ENCODE data around the gene FAM221B.

Gene FAM221B

DNA sequence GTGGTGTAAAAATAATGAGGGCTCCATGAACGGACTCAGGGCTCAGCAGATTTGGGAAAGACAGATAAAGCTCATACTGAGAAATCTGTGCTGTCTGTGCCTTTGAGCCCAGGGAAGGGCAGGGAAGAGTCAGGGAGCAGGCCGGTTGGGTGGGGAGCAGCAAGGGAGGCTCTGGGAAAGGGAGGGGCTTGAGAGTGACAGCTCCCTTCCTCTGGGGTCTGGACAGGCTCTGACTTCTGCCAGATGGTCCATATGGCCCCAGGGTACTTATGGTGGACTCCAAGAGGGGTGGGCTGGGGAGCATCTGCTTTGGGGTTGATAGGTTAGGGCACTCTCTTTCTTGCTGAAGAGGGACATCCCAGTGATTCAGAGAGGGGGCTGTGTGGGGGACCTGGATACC is 35.1 kb downstream of the FAM221B start:
- no peak for DNase-seq
- 93% methylated on average over 2 of the region's 2 CpGs for WGBS (ENCODE audit: insufficient coverage)
- Histone ChIP-seq H3K4me1 (ENCODE audit: control extremely low read depth in 1 of 4, control insufficient read depth in 4 of 4, insufficient read depth in 4 of 4, low read length in 3 of 4) (peaks cover 0 to 20% (median 11%) of the 10 kb centered on the region in 4 experiments), H3K4me3 (ENCODE audit: control insufficient read depth in 1 of 7, extremely low read depth in 1 of 7, insufficient read depth in 4 of 7, low read depth in 2 of 7, low read length in 6 of 7) (no peak overlapping the region), H3K27me3 (replicated peaks in 2 of 5; ENCODE audit: control insufficient read depth in 4 of 5, insufficient read depth in 5 of 5, low read length in 4 of 5) (peaks cover 0 to 3% (median 0%) of the 10 kb centered on the region in 5 experiments), H3K27ac (ENCODE audit: insufficient read depth in 1 of 2, low read depth in 1 of 2, low read length in 2 of 2, poor library complexity in 1 of 2, severe bottlenecking in 2 of 2) (no peak overlapping the region), H3K9me3 (ENCODE audit: control extremely low read depth in 1 of 5, control insufficient read depth in 4 of 5, insufficient read depth in 2 of 5, low read depth in 1 of 5, low read length in 4 of 5) (no peaks in the 10 kb centered on the region), H3K36me3 (ENCODE audit: control insufficient read depth in 4 of 4, insufficient read depth in 4 of 4, low read length in 3 of 4) (peaks cover 0 to 7% (median 4%) of the 10 kb centered on the region in 4 experiments)
- ChIA-PET POLR2A (no interaction called here), CTCF (interaction anchor here (0.6 to 2.8 kb wide), 8 partner anchors 10 to 464 kb away, joined by 3 to 27 read pairs (median 4); partner anchors contain the start of genes HINT2 and SPAG8)

DNA sequence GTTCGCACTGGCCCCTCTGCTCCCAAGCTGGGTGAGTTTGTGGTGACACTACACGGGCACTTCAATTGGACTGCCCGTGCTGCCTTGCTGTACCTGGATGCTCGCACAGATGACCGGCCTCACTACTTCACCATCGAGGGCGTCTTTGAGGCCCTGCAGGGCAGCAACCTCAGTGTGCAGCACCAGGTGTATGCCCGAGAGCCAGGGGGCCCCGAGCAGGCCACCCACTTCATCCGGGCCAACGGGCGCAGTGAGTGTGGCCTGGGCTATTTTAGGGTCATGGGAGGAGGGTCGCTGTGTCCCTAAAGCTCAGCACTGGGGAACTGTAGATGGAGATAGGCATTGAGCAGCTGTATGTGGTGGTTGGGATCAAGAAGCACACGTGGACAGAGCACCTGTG is 35.7 kb downstream of the FAM221B start:
- WGBS (ENCODE audit: insufficient coverage) = 98% methylated on average over 12 of the region's 14 CpGs
- H3K9me3 ChIP-seq (ENCODE audit: control extremely low read depth in 1 of 5, control insufficient read depth in 4 of 5, insufficient read depth in 2 of 5, low read depth in 1 of 5, low read length in 4 of 5) = no peaks in the 10 kb centered on the region
- peaks cover 0 to 7% (median 4%) of the 10 kb centered on the region in 4 experiments for H3K36me3 ChIP-seq (ENCODE audit: control insufficient read depth in 4 of 4, insufficient read depth in 4 of 4, low read length in 3 of 4)
- H3K4me3 ChIP-seq (ENCODE audit: control insufficient read depth in 1 of 7, extremely low read depth in 1 of 7, insufficient read depth in 4 of 7, low read depth in 2 of 7, low read length in 6 of 7) = no peak overlapping the region
- no peak for DNase-seq
- POLR2A ChIA-PET = interaction anchor here (0.5 kb wide), 1 partner anchor 531 kb away, joined by 3 read pairs; no protein-coding TSS in a partner anchor
- peaks cover 0 to 3% (median 0%) of the 10 kb centered on the region in 5 experiments for H3K27me3 ChIP-seq (replicated peaks in 2 of 5; ENCODE audit: control insufficient read depth in 4 of 5, insufficient read depth in 5 of 5, low read length in 4 of 5)
- CTCF ChIA-PET = interaction anchor here (0.7 to 2.8 kb wide), 9 partner anchors 10 to 110 kb away, joined by 3 to 27 read pairs (median 4); partner anchors contain the start of genes HINT2 and SPAG8
- peaks cover 0 to 18% (median 10%) of the 10 kb centered on the region in 4 experiments for H3K4me1 ChIP-seq (ENCODE audit: control extremely low read depth in 1 of 4, control insufficient read depth in 4 of 4, insufficient read depth in 4 of 4, low read length in 3 of 4)
- H3K27ac ChIP-seq (ENCODE audit: insufficient read depth in 1 of 2, low read depth in 1 of 2, low read length in 2 of 2, poor library complexity in 1 of 2, severe bottlenecking in 2 of 2) = no peak overlapping the region

DNA sequence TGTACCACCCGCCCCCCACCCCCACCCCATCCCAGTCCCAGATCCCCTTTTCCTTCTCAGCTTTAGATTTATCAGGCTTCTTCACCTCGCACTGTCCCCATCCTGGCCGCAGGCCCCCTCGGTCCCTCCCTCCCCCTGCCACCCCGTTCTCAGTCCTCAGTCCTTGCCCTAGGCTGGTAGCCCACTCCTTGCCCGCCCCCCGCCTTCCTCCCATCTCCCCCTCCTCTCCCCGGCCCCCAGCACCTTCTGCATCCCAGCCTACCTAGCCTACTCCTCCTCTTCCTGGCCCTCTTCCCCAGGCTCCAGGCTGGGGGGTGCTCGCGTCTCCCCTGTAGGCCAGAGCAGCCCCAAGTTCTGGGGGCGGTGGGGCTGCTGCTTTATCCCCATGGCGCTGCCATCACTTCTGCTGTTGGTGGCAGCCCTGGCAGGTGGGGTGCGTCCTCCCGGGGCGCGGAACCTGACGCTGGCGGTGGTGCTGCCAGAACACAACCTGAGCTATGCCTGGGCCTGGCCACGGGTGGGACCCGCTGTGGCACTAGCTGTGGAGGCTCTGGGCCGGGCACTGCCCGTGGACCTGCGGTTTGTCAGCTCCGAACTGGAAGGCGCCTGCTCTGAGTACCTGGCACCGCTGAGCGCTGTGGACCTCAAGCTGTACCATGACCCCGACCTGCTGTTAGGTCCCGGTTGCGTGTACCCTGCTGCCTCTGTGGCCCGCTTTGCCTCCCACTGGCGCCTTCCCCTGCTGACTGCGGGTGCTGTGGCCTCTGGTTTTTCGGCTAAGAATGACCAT is 36.3 kb downstream of the FAM221B start:
- H3K36me3 ChIP-seq (ENCODE audit: control insufficient read depth in 4 of 4, insufficient read depth in 4 of 4, low read length in 3 of 4) = peaks cover 0 to 7% (median 4%) of the 10 kb centered on the region in 4 experiments
- POLR2A ChIA-PET = interaction anchor here (0.5 kb wide), 1 partner anchor 531 kb away, joined by 3 read pairs; no protein-coding TSS in a partner anchor
- no peaks in the 10 kb centered on the region for H3K9me3 ChIP-seq (ENCODE audit: control extremely low read depth in 1 of 5, control insufficient read depth in 4 of 5, insufficient read depth in 2 of 5, low read depth in 1 of 5, low read length in 4 of 5)
- H3K27ac ChIP-seq (ENCODE audit: insufficient read depth in 1 of 2, low read depth in 1 of 2, low read length in 2 of 2, poor library complexity in 1 of 2, severe bottlenecking in 2 of 2) = no peak overlapping the region
- DNase-seq = no peak
- CTCF ChIA-PET = interaction anchor here (0.7 to 2.8 kb wide), 11 partner anchors 9 to 111 kb away, joined by 3 to 28 read pairs (median 4); partner anchors contain the start of genes HINT2 and SPAG8
- WGBS (ENCODE audit: insufficient coverage) = 96% methylated on average over 28 of the region's 34 CpGs
- H3K27me3 ChIP-seq (replicated peaks in 2 of 5; ENCODE audit: control insufficient read depth in 4 of 5, insufficient read depth in 5 of 5, low read length in 4 of 5) = peaks cover 0 to 3% (median 0%) of the 10 kb centered on the region in 5 experiments
- peak overlapping the region in 2 of 7 experiments; percentile 57 to 70 for H3K4me3 ChIP-seq (ENCODE audit: control insufficient read depth in 1 of 7, extremely low read depth in 1 of 7, insufficient read depth in 4 of 7, low read depth in 2 of 7, low read length in 6 of 7)
- H3K4me1 ChIP-seq (ENCODE audit: control extremely low read depth in 1 of 4, control insufficient read depth in 4 of 4, insufficient read depth in 4 of 4, low read length in 3 of 4) = peaks cover 0 to 18% (median 10%) of the 10 kb centered on the region in 4 experiments

DNA sequence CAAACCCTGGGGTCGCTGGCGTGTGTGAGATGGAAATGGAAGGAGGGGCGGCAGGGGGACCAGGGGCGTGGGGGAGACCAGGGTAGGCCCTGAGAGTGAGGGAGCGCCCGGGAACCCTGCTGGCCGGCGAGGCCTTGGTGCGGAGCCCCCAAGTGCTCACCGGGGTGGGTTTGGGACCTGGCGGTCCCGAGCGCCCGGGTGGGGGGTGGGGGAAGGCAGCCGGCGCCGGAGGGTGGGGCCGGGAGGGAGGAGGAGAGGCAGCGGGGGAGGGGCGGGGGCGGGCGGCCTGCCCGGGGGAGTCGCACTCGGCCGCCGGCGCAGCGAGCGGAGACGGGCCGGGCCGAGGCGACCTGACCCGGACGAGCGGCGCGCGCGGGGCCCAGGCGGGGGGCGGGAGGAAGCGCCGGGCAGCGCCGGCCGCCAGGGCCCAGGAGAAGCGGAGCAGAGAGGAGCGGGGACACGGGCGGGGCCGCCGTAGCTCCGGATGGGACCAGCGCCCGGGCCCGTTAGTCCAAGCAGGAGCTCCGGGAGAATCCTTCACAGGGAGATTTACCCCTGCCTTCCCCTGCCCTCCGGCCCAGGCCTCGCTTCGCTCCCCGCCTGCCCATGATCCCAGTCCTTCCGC is 37.1 kb downstream of the FAM221B start, which contains the start of gene NPR2:
TSS of gene NPR2 (plus strand) at position 295 of the 625 bp plus-strand sequence. CDS start 818 bp downstream, outside the sequence.
- CTCF ChIA-PET = interaction anchor here (1.2 to 2.8 kb wide), 6 partner anchors 21 to 91 kb away, joined by 4 to 28 read pairs (median 21); partner anchors contain the start of genes HINT2 and SPAG8
- no peak for DNase-seq
- peak within 1 kb of the TSS in 3 of 7 experiments; percentile 35 to 70 (median 57) for H3K4me3 ChIP-seq (ENCODE audit: control insufficient read depth in 1 of 7, extremely low read depth in 1 of 7, insufficient read depth in 4 of 7, low read depth in 2 of 7, low read length in 6 of 7)

DNA sequence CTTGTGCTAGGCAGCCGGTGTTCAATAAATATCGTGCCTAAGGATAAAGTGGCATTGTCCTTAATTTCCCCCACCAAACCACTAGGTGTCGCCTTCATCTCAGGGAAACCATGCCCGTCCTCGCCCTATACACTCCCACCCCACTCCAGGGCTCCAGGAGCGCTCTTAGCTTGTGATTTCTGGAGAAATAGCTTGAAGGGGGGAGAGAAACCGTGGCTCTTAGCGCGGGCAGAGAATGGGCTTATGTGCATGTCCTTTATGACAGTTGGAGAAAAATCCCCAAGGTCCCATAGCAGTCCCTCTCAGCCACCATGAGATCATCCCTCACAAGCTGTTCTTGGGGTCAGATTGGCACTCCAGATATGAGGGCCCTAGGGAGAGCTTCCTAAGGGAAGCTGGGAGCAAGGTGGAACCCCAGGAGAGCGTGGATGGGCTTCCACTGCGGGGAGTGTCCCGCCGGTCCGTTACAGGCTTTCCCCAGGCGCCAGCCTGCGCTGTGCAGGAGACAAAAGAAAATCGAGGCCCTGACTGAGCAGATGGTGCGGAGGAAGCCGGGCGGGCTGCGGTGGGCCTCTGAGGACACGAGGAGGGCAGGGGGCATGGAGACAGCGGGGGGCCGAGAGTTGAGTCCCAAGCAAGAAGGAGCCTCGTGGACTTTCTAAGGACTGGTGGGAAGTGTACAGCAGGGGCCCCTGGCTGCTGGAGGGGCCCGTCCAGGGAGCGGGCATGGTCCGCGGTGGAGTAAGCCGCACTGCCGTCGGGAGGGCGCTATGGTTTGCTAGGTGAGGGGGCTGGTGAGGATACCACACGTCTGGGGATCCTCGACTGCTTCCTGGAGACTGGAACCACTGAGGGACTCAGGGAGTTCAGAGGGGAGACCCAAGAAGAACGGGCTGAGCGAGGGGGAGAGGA is 37.9 kb downstream of the FAM221B start:
- WGBS (ENCODE audit: insufficient coverage) = 60% methylated on average over 34 of the region's 37 CpGs
- peaks cover 0 to 3% (median 0%) of the 10 kb centered on the region in 5 experiments for H3K27me3 ChIP-seq (replicated peaks in 2 of 5; ENCODE audit: control insufficient read depth in 4 of 5, insufficient read depth in 5 of 5, low read length in 4 of 5)
- DNase-seq = peak; percentile 68 to 80 (median 72)
- POLR2A ChIA-PET = interaction anchor here (1.2 kb wide), 1 partner anchor 36 kb away, joined by 3 read pairs; no protein-coding TSS in a partner anchor
- no peaks in the 10 kb centered on the region for H3K9me3 ChIP-seq (ENCODE audit: control extremely low read depth in 1 of 5, control insufficient read depth in 4 of 5, insufficient read depth in 2 of 5, low read depth in 1 of 5, low read length in 4 of 5)
- H3K36me3 ChIP-seq (ENCODE audit: control insufficient read depth in 4 of 4, insufficient read depth in 4 of 4, low read length in 3 of 4) = peaks cover 0 to 11% (median 5%) of the 10 kb centered on the region in 4 experiments
- H3K4me1 ChIP-seq (ENCODE audit: control extremely low read depth in 1 of 4, control insufficient read depth in 4 of 4, insufficient read depth in 4 of 4, low read length in 3 of 4) = peaks cover 0 to 18% (median 10%) of the 10 kb centered on the region in 4 experiments
- H3K4me3 ChIP-seq (ENCODE audit: control insufficient read depth in 1 of 7, extremely low read depth in 1 of 7, insufficient read depth in 4 of 7, low read depth in 2 of 7, low read length in 6 of 7) = peak overlapping the region in 1 of 7 experiments; percentile 35
- CTCF ChIA-PET = interaction anchor here (0.5 to 7.4 kb wide), 37 partner anchors 9 to 158 kb away, joined by 3 to 103 read pairs (median 6); partner anchors contain the start of genes HINT2, MSMP, OR13J1 and SPAG8
- H3K27ac ChIP-seq (ENCODE audit: insufficient read depth in 1 of 2, low read depth in 1 of 2, low read length in 2 of 2, poor library complexity in 1 of 2, severe bottlenecking in 2 of 2) = no peak overlapping the region

More for the DNA sequence above, 37.1 kb downstream of the FAM221B start, which contains the start of gene NPR2:
- H3K9me3 ChIP-seq (ENCODE audit: control extremely low read depth in 1 of 5, control insufficient read depth in 4 of 5, insufficient read depth in 2 of 5, low read depth in 1 of 5, low read length in 4 of 5) = no peaks in the 10 kb centered on the region
- WGBS (ENCODE audit: insufficient coverage) = 13% methylated on average over 41 of the region's 64 CpGs
- POLR2A ChIA-PET = no interaction called here
- H3K36me3 ChIP-seq (ENCODE audit: control insufficient read depth in 4 of 4, insufficient read depth in 4 of 4, low read length in 3 of 4) = peaks cover 0 to 7% (median 4%) of the 10 kb centered on the region in 4 experiments
- H3K27me3 ChIP-seq (replicated peaks in 2 of 5; ENCODE audit: control insufficient read depth in 4 of 5, insufficient read depth in 5 of 5, low read length in 4 of 5) = peaks cover 0 to 3% (median 0%) of the 10 kb centered on the region in 5 experiments
- peaks cover 0 to 18% (median 10%) of the 10 kb centered on the region in 4 experiments for H3K4me1 ChIP-seq (ENCODE audit: control extremely low read depth in 1 of 4, control insufficient read depth in 4 of 4, insufficient read depth in 4 of 4, low read length in 3 of 4)
- H3K27ac ChIP-seq (ENCODE audit: insufficient read depth in 1 of 2, low read depth in 1 of 2, low read length in 2 of 2, poor library complexity in 1 of 2, severe bottlenecking in 2 of 2) = no peak within 1 kb of the TSS

DNA sequence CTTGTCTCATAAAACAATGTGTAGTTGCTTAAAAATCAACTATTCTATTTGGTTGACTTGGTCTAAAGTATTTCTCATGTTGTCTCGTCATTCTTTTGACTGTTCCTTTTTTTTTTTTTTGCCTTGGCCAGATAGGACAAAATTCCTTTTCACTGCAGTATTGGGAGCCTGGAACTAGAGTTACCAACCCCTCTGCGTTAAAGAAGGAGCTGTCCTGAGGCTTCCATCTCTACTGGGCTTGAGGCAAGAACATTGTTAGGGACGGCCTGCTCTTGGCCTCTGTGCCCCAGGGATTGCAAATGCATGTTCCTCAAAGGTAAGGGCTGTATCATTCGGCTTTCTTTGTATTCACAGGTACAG is 38.5 kb downstream of the FAM221B start:
- no peak for DNase-seq
- Histone ChIP-seq H3K9me3 (ENCODE audit: control extremely low read depth in 1 of 5, control insufficient read depth in 4 of 5, insufficient read depth in 2 of 5, low read depth in 1 of 5, low read length in 4 of 5) (no peaks in the 10 kb centered on the region), H3K4me1 (ENCODE audit: control extremely low read depth in 1 of 4, control insufficient read depth in 4 of 4, insufficient read depth in 4 of 4, low read length in 3 of 4) (peaks cover 0 to 18% (median 10%) of the 10 kb centered on the region in 4 experiments), H3K36me3 (ENCODE audit: control insufficient read depth in 4 of 4, insufficient read depth in 4 of 4, low read length in 3 of 4) (peaks cover 0 to 14% (median 7%) of the 10 kb centered on the region in 4 experiments), H3K4me3 (ENCODE audit: control insufficient read depth in 1 of 7, extremely low read depth in 1 of 7, insufficient read depth in 4 of 7, low read depth in 2 of 7, low read length in 6 of 7) (no peak overlapping the region), H3K27me3 (replicated peaks in 2 of 5; ENCODE audit: control insufficient read depth in 4 of 5, insufficient read depth in 5 of 5, low read length in 4 of 5) (peaks cover 0 to 3% (median 0%) of the 10 kb centered on the region in 5 experiments), H3K27ac (ENCODE audit: insufficient read depth in 1 of 2, low read depth in 1 of 2, low read length in 2 of 2, poor library complexity in 1 of 2, severe bottlenecking in 2 of 2) (no peak overlapping the region)
- ChIA-PET CTCF (interaction anchor here (0.6 to 7.4 kb wide), 37 partner anchors 8 to 159 kb away, joined by 3 to 103 read pairs (median 6); partner anchors contain the start of genes HINT2, MSMP, OR13J1 and SPAG8), POLR2A (interaction anchor here (0.6 to 1.2 kb wide), 2 partner anchors 36 to 78 kb away, joined by 3 read pairs; no protein-coding TSS in a partner anchor)
- 43% methylated on average over 4 of the region's 4 CpGs for WGBS (ENCODE audit: insufficient coverage)
